CD4-positive, alpha-beta T cell (primary cell): ENCODE results near the gene RBM4B. TPM values are rescaled to one million over a fixed set of nuclear protein-coding genes. Genes with fewer than 3 reads are reported as not detected.

ENCODE experiments used
- ATAC-seq: fragments of 200-7000 bp; cut with Tn5 transposase; one replicate; pipeline ENCODE4 v1.10.0; 2022; ENCODE audit warnings: mild to moderate bottlenecking; ENCODE audit not compliant: poor library complexity
- CTCF ChIA-PET: fragments of 350-600 bp; sonication (Branson Sonifier 250); formaldehyde crosslinking; loops from one replicate; lab custom pipeline; 2021; ENCODE audit warnings: antibody characterized with exemption, inconsistent platforms; lab: Charles Lee
- POLR2A ChIA-PET: fragments of 350-600 bp; sonication (Branson Sonifier 250); formaldehyde crosslinking; loops from one replicate; lab custom pipeline; 2021; ENCODE audit warnings: antibody characterized with exemption, inconsistent platforms; lab: Charles Lee
- DNase-seq, 14 experiments: peaks; one replicate each; pipeline ENCODE4 v3.0.0-alpha.2; 2013 to 2020; ENCODE audit warnings: mixed read lengths in 2 of 14
- H3K27ac ChIP-seq, 2 donors: one replicate each; pipeline versions ENCODE4 v1.5.1 to v1.7.0; 2013; ENCODE audit warnings: low read length in 2 of 2, low read depth in 1 of 2, mild to moderate bottlenecking in 1 of 2
- H3K27me3 ChIP-seq, 2 experiments: 1 replicate in 1 of 2; 2 replicates in 1 of 2; pipeline versions ENCODE4 v1.6.1 to v1.7.0; 2013; ENCODE audit warnings: low read length in 2 of 2, control low read depth in 1 of 2, mild to moderate bottlenecking in 1 of 2, moderate library complexity in 1 of 2; ENCODE audit not compliant: insufficient read depth in 2 of 2, control insufficient read depth in 1 of 2
- H3K36me3 ChIP-seq: one replicate; pipeline ENCODE4 v1.6.1; 2013; ENCODE audit warnings: low read length, control low read depth; ENCODE audit not compliant: insufficient read depth
- H3K4me1 ChIP-seq: one replicate; pipeline ENCODE4 v1.6.1; 2013; ENCODE audit warnings: low read length, control low read depth; ENCODE audit not compliant: insufficient read depth
- H3K4me3 ChIP-seq: one replicate; pipeline ENCODE4 v1.5.1; 2013; ENCODE audit warnings: mild to moderate bottlenecking, low read length, moderate library complexity
- H3K9me3 ChIP-seq, 2 experiments: 1 replicate in 1 of 2; 2 replicates in 1 of 2; pipeline versions ENCODE4 v1.6.1 to v1.7.0; 2013; ENCODE audit warnings: low read length in 2 of 2, mild to moderate bottlenecking in 2 of 2, control low read depth in 1 of 2, moderate library complexity in 1 of 2; ENCODE audit not compliant: control insufficient read depth in 1 of 2, insufficient read depth in 1 of 2
- H3K27ac Mint-ChIP-seq: one replicate; pipeline ENCODE4 v1.8.0; 2020; ENCODE audit warnings: mixed read lengths
- H3K27me3 Mint-ChIP-seq: one replicate; pipeline ENCODE4 v1.8.0; 2021; ENCODE audit warnings: mixed read lengths
- H3K36me3 Mint-ChIP-seq: one replicate; pipeline ENCODE4 v1.8.0; 2021; ENCODE audit warnings: low read depth, mixed read lengths
- H3K4me1 Mint-ChIP-seq: one replicate; pipeline ENCODE4 v1.8.0; 2021; ENCODE audit warnings: low read depth, mixed read lengths
- H3K4me3 Mint-ChIP-seq: one replicate; pipeline ENCODE4 v1.8.0; 2020; ENCODE audit warnings: mild to moderate bottlenecking, mixed read lengths
- H3K9me3 Mint-ChIP-seq: one replicate; pipeline ENCODE4 v1.8.0; 2020; ENCODE audit warnings: mixed read lengths
- CTCF ChIP-seq: fragments of 200-600 bp; IDR thresholded peaks from one replicate; pipeline ENCODE4 v1.8.0; 2022; ENCODE audit warnings: antibody characterized with exemption, mild to moderate bottlenecking
- intact Hi-C, 2 experiments: fragments of 100-400 bp; cut with DNase I in 1 of 2; cut with micrococcal nuclease in 1 of 2; formaldehyde crosslinking; loops; one replicate each; pipeline versions ENCODE4 v1.15.1 to v1.9.0; 2023 to 2025; cut with DNase I, micrococcal nuclease
- total RNA-seq, 174 experiments: library from RNA in 2 of 174; stranded (reverse) in 2 of 174; gene quantifications; one replicate each; pipeline ENCODE4 v1.2.3 and lab custom pipeline; 2021 to 2026

The RBM4B gene
- total RNA-seq, 2 experiments from 2014 or later: 3.8 to 5.1 TPM

GRCh38 chr11:66723693-66724092 is 46.0 kb upstream of the RBM4B start:
- Mint-ChIP-seq H3K27ac (no peak overlapping the region), H3K4me3 (no peak overlapping the region), H3K4me1 (peaks cover 13% of the 10 kb centered on the region), H3K9me3 (no peaks in the 10 kb centered on the region), H3K27me3 (peaks cover 79% of the 10 kb centered on the region), H3K36me3 (no peaks in the 10 kb centered on the region)
- ATAC-seq: no peak
- peaks cover 0 to 3% of the 10 kb centered on the region in 2 experiments for H3K9me3 ChIP-seq
- intact Hi-C loops: no loop called here
- H3K27ac ChIP-seq: no peak overlapping the region
- no peak for TF ChIP-seq CTCF
- peaks cover 37 to 42% of the 10 kb centered on the region in 2 experiments for H3K27me3 ChIP-seq
- ChIA-PET CTCF (no interaction called here), POLR2A (no interaction called here)
- no peak for DNase-seq
- no peaks in the 10 kb centered on the region for H3K36me3 ChIP-seq
- no peak overlapping the region for H3K4me3 ChIP-seq
- H3K4me1 ChIP-seq: peaks cover 21% of the 10 kb centered on the region

GRCh38 chr11:66722745-66723651 is 45.3 kb upstream of the RBM4B start:
- ChIA-PET CTCF (interaction anchor here (0.7 kb wide), 1 partner anchor 168 kb away, joined by 3 read pairs; no protein-coding TSS in a partner anchor), POLR2A (no interaction called here)
- intact Hi-C loops: no loop called here
- Mint-ChIP-seq H3K36me3 (no peaks in the 10 kb centered on the region), H3K4me3 (no peak overlapping the region), H3K27me3 (peaks cover 81% of the 10 kb centered on the region), H3K27ac (no peak overlapping the region), H3K9me3 (no peaks in the 10 kb centered on the region), H3K4me1 (peaks cover 10% of the 10 kb centered on the region)
- Histone ChIP-seq H3K4me3 (no peak overlapping the region), H3K27ac (no peak overlapping the region), H3K9me3 (no peaks in the 10 kb centered on the region), H3K27me3 (peaks cover 33 to 39% of the 10 kb centered on the region in 2 experiments), H3K36me3 (no peaks in the 10 kb centered on the region), H3K4me1 (peaks cover 17% of the 10 kb centered on the region)
- no peak for ATAC-seq
- no peak for TF ChIP-seq CTCF
- DNase-seq: no peak

GRCh38 chr11:66721939-66722338 is 44.3 kb upstream of the RBM4B start:
- ATAC-seq (no peak), DNase-seq (no peak)
- ChIA-PET CTCF (interaction anchor here (0.7 kb wide), 2 partner anchors 17 to 169 kb away, joined by 3 to 4 read pairs; no protein-coding TSS in a partner anchor), POLR2A (interaction anchor here (0.7 kb wide), 1 partner anchor 611 kb away, joined by 4 read pairs; no protein-coding TSS in a partner anchor)
- Histone ChIP-seq H3K4me3 (no peak overlapping the region), H3K27me3 (peaks cover 27 to 37% of the 10 kb centered on the region in 2 experiments), H3K4me1 (peaks cover 11% of the 10 kb centered on the region), H3K27ac (no peak overlapping the region), H3K36me3 (no peaks in the 10 kb centered on the region), H3K9me3 (no peaks in the 10 kb centered on the region)
- no peak for TF ChIP-seq CTCF
- intact Hi-C loops: no loop called here
- no peaks in the 10 kb centered on the region for H3K9me3 Mint-ChIP-seq
- H3K4me3 Mint-ChIP-seq: no peak overlapping the region
- no peaks in the 10 kb centered on the region for H3K36me3 Mint-ChIP-seq
- H3K27me3 Mint-ChIP-seq: peaks cover 87% of the 10 kb centered on the region
- H3K4me1 Mint-ChIP-seq: peaks cover 6% of the 10 kb centered on the region
- no peak overlapping the region for H3K27ac Mint-ChIP-seq
